Activated CD4-positive, alpha-beta T cell treated with anti-CD3 and anti-CD28 coated beads, Interleukin-2, amount 50 U/mL, for 16 hours (primary cell): ENCODE measurements around the gene DPYD.

Source experiments
- DNase-seq: peaks from one replicate; pipeline ENCODE4 v3.0.0-alpha.2; 2020

The DPYD gene

GRCh38 chr1:97073936-97074335 lies 846.9 kb downstream of the DPYD start:
- DNase-seq = no peak

DNA sequence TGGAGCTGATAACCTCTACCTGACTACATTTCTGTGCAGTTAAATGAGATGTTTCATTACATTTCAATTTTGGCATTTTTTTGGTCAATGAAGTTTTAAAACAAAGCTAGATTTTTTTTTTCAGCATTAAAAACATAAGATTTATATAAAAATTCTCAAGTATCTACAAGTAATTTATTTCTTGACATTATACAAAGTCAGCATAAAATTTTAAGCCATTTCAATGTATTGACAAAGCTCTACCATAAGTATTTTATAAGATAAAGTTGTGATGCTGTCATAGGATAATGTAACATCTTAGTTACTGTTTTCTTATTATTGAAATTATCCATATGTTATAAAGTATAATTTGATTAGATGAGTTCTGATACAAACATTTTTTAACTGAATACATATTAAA lies 847.7 kb downstream of the DPYD start:
- DNase-seq = no peak

GRCh38 chr1:97071173-97071572 lies 849.7 kb downstream of the DPYD start:
- DNase-seq = no peak

DNA sequence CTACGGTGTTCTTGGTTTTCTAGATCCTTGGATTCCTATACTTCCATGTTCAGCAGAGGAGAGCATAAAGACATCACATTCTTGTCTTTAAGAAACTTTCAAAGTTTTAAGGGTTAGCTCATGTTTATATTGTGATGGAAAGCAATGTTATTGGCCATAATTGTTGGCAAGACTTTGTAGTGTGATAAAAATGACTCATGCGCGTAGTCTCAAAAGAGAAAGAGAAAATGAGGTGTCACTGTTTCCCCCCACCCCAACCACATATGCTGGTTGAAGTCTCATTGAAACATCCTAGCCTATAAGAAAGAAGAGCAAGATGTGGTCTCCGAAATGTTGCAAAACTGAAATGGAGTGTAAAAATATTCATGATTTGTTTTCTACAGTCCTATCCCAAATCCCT lies 850.5 kb downstream of the DPYD start:
- DNase-seq = no peak

DNA sequence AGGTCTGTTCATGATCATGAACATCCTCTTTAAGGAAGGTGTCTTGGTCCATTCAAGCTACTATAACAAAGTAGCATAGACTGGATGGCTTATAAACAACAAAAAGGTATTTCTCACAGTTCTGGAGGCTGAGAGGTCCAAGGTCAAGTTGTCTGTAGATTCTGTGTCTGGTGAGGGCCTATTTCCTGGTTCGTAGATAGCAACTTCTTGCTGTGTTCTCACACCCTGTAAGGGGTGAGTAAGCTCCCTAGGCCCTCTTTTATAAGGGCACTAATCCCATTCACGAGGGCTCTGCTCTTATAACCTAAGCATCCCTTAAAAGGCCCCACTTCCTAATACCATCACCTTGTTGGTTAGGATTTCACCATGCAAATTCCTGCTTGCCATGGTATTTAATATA lies 851.5 kb downstream of the DPYD start:
- no peak for DNase-seq

- no peak for DNase-seq
Measured at GRCh38 chr1:97066860-97067259, 854.0 kb downstream of the DPYD start.

DNA sequence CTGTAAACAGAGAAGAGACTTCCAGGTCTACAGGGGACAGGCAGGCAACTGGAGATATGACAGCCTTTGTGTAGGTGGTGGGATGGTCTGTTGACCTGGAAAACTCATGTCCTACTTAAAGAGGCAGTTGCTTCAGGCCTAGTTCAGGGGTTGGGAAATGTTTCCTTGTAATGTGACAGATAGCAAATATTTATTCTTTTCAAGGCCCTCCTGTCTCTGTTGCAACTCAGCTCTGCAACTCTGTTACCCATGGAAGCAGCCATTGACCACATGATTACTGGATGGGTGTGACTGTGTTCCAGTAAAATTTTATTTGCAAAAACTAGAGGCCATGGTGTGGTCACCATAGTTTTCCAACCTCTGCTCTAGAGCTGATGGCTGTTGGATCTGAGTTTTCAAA lies 857.3 kb downstream of the DPYD start:
- no peak for DNase-seq

GRCh38 chr1:97061604-97062003 lies 859.2 kb downstream of the DPYD start:
- DNase-seq = no peak

GRCh38 chr1:97056386-97056785 lies 864.4 kb downstream of the DPYD start:
- DNase-seq = no peak

GRCh38 chr1:97053268-97053667 lies 867.6 kb downstream of the DPYD start:
- DNase-seq = no peak

GRCh38 chr1:97051823-97052222 lies 869.0 kb downstream of the DPYD start:
- DNase-seq = no peak

GRCh38 chr1:97050506-97050905 lies 870.3 kb downstream of the DPYD start:
- no peak for DNase-seq

- DNase-seq = no peak
Measured at GRCh38 chr1:97047421-97047793, 873.4 kb downstream of the DPYD start.

DNA sequence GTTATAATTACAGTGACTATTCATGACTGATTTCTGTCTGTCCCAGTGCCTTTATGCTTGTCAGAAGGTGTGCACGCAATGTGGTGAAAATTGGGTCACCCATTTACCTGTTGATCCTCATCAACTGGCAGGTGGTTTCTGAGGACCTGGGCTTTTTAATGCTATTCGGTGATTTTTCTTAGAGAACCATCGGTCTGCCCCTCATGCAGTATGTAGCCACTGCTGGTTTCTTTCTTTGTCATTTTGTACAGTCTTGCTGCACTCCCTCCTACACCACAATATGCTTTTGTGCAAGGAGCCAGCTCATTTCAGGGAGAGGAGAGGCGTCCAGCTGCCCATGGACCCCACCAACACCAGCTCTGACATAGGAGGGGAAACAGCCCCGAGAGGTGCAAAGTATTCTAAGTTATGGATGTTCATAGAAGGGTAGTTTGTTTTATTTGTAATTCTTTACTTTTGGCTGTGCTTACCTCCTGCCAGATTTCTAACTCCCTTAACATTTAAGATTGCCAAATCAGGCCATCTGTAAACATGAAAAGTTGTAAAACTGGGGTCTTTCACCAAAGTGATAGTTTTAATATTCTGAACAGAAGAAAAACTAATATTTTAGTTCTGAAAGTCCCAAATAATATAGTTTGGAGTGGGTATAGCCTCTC lies 873.9 kb downstream of the DPYD start:
- no peak for DNase-seq

DNA sequence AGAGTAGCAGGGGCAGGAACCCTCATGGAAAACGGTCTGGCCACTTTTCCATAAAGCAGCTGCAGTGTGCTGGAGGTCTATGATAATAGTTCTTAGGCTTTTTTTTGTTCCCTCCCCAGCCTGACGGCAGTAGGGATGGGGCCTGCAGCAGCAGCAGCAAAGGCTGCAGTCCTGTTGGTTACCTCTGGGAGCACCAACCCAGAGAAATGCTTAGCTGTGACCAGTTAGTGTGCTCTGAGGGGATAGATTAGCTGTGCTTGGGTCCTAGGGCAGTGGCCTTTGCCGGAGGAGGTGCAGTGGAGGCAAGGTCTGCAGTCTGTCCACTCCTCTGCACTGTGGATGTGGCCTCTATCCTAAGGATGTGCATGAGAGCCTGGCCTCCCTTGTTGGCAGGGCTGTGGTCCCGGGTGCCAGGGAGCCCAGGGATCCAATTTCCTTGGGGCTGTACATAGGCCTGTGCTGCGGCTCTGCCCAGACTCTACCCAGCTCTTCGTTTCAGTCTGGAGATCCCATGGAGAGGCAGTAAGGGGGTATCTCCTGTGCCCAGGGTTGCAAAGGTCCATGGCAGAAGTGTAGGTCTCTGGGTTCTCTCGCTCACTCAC lies 876.6 kb downstream of the DPYD start:
- DNase-seq = no peak

DNA sequence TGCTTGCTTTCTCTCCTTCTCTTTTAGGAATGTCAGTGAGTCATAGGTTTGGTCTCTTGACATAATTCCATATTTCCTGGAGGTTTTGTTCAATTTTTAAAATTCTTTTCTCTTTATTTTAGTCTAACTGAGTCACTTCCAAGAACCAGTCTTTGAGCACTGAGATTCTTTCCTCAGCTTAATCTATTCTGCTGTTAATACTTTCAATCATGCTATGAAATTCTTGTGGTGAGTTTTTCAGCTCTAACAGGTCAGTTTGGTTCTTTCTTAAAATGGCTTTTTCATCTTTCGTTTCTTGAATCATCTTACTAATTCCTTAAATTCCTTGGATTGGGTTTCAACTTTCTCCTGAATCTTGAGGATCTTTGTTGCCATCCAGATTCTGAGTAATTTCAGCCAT lies 878.3 kb downstream of the DPYD start:
- no peak for DNase-seq

- no peak for DNase-seq
Measured at GRCh38 chr1:97041026-97041425, 879.8 kb downstream of the DPYD start.

GRCh38 chr1:97038410-97038809 lies 882.4 kb downstream of the DPYD start:
- no peak for DNase-seq

DNA sequence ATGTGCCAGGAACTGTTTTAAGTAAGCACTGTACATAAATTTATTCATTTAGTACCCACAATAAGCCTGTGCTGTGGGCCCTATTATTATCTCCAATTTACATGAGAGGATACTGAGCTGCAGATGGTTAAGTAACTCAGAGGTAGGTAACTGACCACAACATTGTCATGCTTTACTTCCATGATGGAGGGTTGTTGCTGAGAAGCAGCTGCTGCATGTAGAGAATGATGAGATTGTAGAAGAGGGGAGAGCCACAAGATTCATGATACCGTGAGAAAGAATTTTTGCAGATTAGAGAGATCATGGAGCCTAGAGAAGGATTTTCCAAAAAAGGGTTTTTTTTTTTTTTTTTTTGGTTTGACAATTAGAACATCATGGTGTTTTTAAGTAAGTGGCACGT lies 886.2 kb downstream of the DPYD start:
- no peak for DNase-seq

DNA sequence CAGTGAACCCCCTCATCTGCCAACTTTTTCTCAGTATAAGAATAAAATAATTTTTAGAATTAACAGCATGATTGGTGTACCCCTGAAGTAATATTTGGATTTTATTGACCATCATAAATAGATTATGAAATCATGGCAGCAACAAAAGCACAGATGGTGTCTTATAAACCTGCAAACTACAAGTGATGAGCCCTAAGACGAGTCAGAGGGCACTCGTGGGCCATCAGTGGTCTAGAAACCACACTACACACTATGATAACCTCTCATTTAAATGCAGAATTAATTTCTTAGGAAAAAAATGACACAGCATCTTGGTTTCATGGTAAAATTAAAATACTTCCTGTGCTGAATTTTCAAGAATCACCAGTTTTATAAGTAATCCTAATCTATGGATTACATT lies 886.9 kb downstream of the DPYD start:
- no peak for DNase-seq
